Esophagus squamous epithelium (tissue), 5 donors: Measurements from ENCODE around the gene VPS26C. TPM values are rescaled to one million over a fixed set of nuclear protein-coding genes. Genes with fewer than 3 reads are reported as not detected.

Source experiments
- DNase-seq: peaks from one replicate; lab custom pipeline; 2025; lab: John Stamatoyannopoulos, UW
- H3K27ac ChIP-seq, 4 donors: fragments of 200-600 bp; sonication (generic); one replicate each; pipeline ENCODE4 v1.5.1; 2016 to 2019; ENCODE audit warnings: mild to moderate bottlenecking in 1 of 4
- H3K27me3 ChIP-seq, 4 donors: fragments of 200-600 bp; sonication (generic); 1 replicate in 3 of 4; 2 replicates in 1 of 4; pipeline versions ENCODE4 v1.5.1 to v1.6.0; 2017 to 2021; ENCODE audit warnings: antibody characterized with exemption in 1 of 4
- H3K36me3 ChIP-seq, 3 donors: fragments of 200-600 bp; sonication (generic); one replicate each; pipeline ENCODE4 v1.5.1; 2016 to 2019
- H3K4me1 ChIP-seq, 3 donors: fragments of 200-600 bp; sonication (generic); one replicate each; pipeline ENCODE4 v1.5.1; 2017 to 2019
- H3K4me3 ChIP-seq, 4 donors: fragments of 200-600 bp; sonication (generic); 1 replicate in 3 of 4; 2 replicates in 1 of 4; pipeline ENCODE4 v1.5.1; 2016 to 2019; ENCODE audit warnings: mild to moderate bottlenecking in 2 of 4, moderate library complexity in 1 of 4
- H3K9me3 ChIP-seq, 3 donors: fragments of 200-600 bp; sonication (generic); one replicate each; pipeline ENCODE4 v1.5.1; 2016 to 2019
- CTCF ChIP-seq, 6 experiments: fragments of 450-650 bp in 4 of 6; fragments of 200-600 bp in 2 of 6; sonication (generic) in 2 of 6; IDR thresholded peaks; one replicate each; pipeline ENCODE4 v1.5.1; 2016 to 2019; ENCODE audit warnings: antibody characterized with exemption in 6 of 6, mild to moderate bottlenecking in 4 of 6, moderate library complexity in 4 of 6
- POLR2A ChIP-seq, 4 donors: fragments of 450-650 bp; IDR thresholded peaks; one replicate each; pipeline ENCODE4 v1.6.1; 2017; ENCODE audit warnings: antibody characterized with exemption in 4 of 4, mild to moderate bottlenecking in 4 of 4, moderate library complexity in 3 of 4
- WGBS, 2 donors: methylation state at CpG; one replicate each; pipeline ENCODE4 v1.1.5; 2018; 5-methylcytosine and 5-hydroxymethylcytosine counted together
- intact Hi-C: fragments of 100-400 bp; cut with DNase I; formaldehyde crosslinking; loops from one replicate; pipeline ENCODE4 v1.15.0; 2022
- total RNA-seq, 4 donors: library from RNA; depleted of rRNA; stranded (reverse); fragments of >200 nt; gene quantifications; one replicate each; pipeline ENCODE4 v1.1.0, GENCODE V29; 2016
- donor health status: DM: yes; HTN: yes; CAD: no.

The VPS26C gene
- total RNA-seq, 4 donors from 2014 or later = 35.6 to 58.0 (median 44.0) TPM

GRCh38 chr21:37202221-37203110 lies 64.7 kb downstream of the VPS26C start:
- no peak overlapping the region for H3K4me3 ChIP-seq
- peaks cover 0 to 12% (median 4%) of the 10 kb centered on the region in 3 donors for H3K4me1 ChIP-seq
- 88 to 90% methylated on average over 12 to 14 of the region's 14 CpGs for WGBS, 2 donors
- TF ChIP-seq CTCF (IDR thresholded peaks at IDR 0.05) = no peak
- no peak for TF ChIP-seq POLR2A (IDR thresholded peaks at IDR 0.05)
- H3K27ac ChIP-seq = no peak overlapping the region
- H3K9me3 ChIP-seq = no peaks in the 10 kb centered on the region
- H3K36me3 ChIP-seq = peaks cover 0 to 57% (median 5%) of the 10 kb centered on the region in 3 donors
- DNase-seq = no peak
- intact Hi-C loops = no loop called here
- H3K27me3 ChIP-seq = no peaks in the 10 kb centered on the region

GRCh38 chr21:37200641-37201480 lies 66.3 kb downstream of the VPS26C start:
- Histone ChIP-seq H3K9me3 (no peaks in the 10 kb centered on the region), H3K27ac (no peak overlapping the region), H3K36me3 (peaks cover 0 to 73% (median 5%) of the 10 kb centered on the region in 3 donors), H3K4me1 (peaks cover 0 to 7% (median 0%) of the 10 kb centered on the region in 3 donors), H3K27me3 (no peaks in the 10 kb centered on the region), H3K4me3 (no peak overlapping the region)
- WGBS, 2 donors = 93 to 96% methylated on average over 5 to 13 of the region's 16 CpGs
- no peak for TF ChIP-seq POLR2A (IDR thresholded peaks at IDR 0.05)
- no peak for TF ChIP-seq CTCF (IDR thresholded peaks at IDR 0.05)
- no peak for DNase-seq
- intact Hi-C loops = no loop called here

GRCh38 chr21:37199057-37199924 lies 67.8 kb downstream of the VPS26C start:
- 62 to 75% methylated on average over 9 to 10 of the region's 11 CpGs for WGBS, 2 donors
- no peak overlapping the region for H3K27ac ChIP-seq
- DNase-seq = no peak
- H3K9me3 ChIP-seq = no peaks in the 10 kb centered on the region
- intact Hi-C loops = no loop called here
- no peaks in the 10 kb centered on the region for H3K27me3 ChIP-seq
- peaks cover 0 to 89% (median 5%) of the 10 kb centered on the region in 3 donors for H3K36me3 ChIP-seq
- peaks cover 0 to 7% (median 0%) of the 10 kb centered on the region in 3 donors for H3K4me1 ChIP-seq
- no peak overlapping the region for H3K4me3 ChIP-seq
- TF ChIP-seq POLR2A (IDR thresholded peaks at IDR 0.05) (no peak), CTCF (IDR thresholded peaks at IDR 0.05) (no peak)

- no peaks in the 10 kb centered on the region for H3K27me3 ChIP-seq
- WGBS, 2 donors = 84 to 93% methylated on average over 4 of the region's 4 CpGs
- DNase-seq = no peak
- no peak overlapping the region for H3K4me3 ChIP-seq
- H3K4me1 ChIP-seq = peaks cover 0 to 7% (median 0%) of the 10 kb centered on the region in 3 donors
- no peak for TF ChIP-seq CTCF (IDR thresholded peaks at IDR 0.05)
- TF ChIP-seq POLR2A (IDR thresholded peaks at IDR 0.05) = no peak
- H3K9me3 ChIP-seq = no peaks in the 10 kb centered on the region
- H3K36me3 ChIP-seq = peaks cover 0 to 97% (median 5%) of the 10 kb centered on the region in 3 donors
- no peak overlapping the region for H3K27ac ChIP-seq
- intact Hi-C loops = no loop called here
These were observed 69.4 kb downstream of the VPS26C start for GRCh38 chr21:37197746-37198145.
